ENCODE data around the gene CD209.
"Not testable (repeated sequence)": the region's sequence is repeated elsewhere in the genome, so short reads cannot be mapped to it uniquely, and the experiment has no call there.

Gene CD209, protein sequence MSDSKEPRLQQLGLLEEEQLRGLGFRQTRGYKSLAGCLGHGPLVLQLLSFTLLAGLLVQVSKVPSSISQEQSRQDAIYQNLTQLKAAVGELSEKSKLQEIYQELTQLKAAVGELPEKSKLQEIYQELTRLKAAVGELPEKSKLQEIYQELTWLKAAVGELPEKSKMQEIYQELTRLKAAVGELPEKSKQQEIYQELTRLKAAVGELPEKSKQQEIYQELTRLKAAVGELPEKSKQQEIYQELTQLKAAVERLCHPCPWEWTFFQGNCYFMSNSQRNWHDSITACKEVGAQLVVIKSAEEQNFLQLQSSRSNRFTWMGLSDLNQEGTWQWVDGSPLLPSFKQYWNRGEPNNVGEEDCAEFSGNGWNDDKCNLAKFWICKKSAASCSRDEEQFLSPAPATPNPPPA

GRCh38 chr19:7746903-7747884 is at the start of gene CD209:
CD209 (minus strand) TSS chr19:7747534; CDS start chr19:7747511, 23 bp downstream.
- no peak for DNase-seq

DNA sequence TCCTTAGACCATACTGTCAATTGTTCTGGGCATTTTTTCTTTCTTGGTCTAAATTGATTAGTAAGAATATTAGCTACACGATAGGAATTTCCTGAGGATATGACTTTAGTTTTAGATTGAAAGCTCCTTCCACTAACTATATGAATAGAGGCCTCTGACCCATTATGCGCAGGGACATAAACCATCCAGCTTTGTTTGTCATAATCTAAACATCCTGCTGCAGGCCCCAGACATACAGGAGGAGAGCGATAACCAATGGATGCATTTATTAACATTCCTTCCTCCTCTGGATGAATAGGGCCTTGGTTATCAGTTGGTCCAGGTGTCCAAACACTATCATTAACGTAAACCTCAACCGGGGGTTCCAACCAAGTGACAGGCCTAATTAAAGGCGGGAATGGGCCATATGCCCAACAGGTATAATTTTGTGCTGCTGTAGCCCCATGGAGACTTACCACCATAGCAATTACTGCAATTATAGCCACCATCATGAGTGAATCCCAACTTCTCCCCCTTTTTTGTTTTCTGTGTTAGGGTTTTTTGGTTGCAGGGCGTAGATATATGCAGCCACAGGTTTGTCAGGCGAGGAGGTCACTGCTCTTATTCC is 48.3 kb upstream of the CD209 start:
- DNase-seq: peak; percentile 42

GRCh38 chr19:7793493-7793892 is 46.2 kb upstream of the CD209 start:
- no peak for DNase-seq

DNA sequence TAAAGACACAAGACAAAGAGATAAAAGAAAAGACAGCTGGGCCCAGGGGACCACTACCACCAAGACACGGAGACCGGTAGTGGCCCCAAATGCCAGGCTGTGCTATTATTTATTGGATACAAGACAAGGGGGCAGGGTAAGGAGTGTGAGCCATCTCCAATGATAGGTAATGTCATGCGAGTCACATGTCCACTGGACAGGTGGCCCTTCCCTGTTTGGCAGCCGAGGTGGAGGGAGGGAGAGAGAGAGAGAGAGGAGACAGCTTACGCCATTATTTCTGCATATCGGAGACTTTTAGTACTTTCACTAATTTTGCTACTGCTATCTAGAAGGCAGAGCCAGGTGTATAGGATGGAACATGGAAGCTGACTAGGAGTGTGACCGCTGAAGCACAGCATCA is 45.4 kb upstream of the CD209 start:
- DNase-seq: not testable (repeated sequence)

DNA sequence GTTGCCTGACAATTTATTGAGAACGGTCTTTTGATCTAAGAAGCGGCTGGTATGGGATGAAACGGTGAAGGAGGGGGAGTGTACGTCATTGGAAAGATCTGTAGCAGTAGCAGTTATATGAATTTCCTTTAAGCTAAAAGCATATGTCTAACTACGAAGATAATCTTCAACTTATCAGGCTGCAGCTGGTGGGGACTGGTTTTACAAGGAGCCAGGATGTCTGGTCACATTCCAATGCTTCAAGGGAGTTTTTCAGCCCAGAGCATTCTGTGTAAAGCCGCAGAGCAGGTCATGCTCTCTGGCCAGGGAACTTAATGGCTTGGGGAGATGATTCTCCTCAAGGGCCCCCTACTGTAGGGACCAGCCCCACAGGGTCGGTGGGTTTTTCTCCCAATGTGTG is 44.9 kb upstream of the CD209 start:
- DNase-seq: no peak

GRCh38 chr19:7790416-7790815 is 43.1 kb upstream of the CD209 start:
- DNase-seq: no peak

- DNase-seq: no peak
Measured at GRCh38 chr19:7789447-7789846, 42.1 kb upstream of the CD209 start.

DNA sequence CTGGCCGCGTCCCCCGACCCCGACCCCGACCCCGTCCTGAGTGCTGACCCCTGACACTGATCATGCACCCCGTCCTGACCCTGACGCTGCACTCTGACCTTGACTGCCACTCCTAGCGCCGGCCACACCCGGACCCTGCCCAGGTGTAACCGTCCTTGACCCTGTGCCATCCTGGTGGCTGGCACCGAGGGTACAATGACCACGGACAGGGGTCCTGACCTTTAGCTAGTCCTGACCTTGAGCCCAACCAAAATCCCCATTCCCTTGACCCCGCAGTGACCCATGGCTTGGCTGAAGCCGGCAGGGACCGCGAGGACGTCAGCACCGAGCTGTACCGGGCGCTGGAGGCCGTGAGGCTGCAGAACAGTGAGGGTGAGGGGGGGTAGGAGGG is 41.6 kb upstream of the CD209 start:
- DNase-seq: no peak

GRCh38 chr19:7788178-7788932 is 41.0 kb upstream of the CD209 start:
- DNase-seq: no peak

DNA sequence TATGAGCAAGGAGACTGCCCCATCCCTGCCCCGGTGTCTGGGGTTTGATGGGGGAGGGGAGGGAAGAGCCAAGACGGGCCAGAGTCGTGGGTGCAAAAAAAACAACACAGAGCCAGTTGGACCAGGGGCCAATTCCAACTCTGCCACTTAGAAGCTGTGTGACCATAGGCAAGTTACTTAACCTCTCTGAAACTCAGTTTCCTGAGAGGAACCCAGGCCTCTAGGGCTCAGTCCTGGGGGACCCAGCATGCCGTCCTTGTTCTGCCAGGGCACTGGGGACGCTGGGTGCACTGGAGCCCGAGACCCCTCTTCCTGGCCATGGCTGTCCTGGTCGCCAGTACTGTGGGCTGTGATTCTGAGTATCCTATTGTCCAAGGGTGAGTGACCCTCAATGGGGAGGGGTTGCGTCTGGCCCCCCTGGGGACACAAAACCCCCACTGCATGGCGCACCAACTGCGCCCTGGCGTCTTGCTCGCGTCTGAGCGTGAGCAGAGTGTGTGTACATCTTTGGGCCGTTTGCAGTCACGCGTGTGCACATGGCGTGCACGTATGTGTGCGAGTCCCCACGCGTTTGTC is 40.4 kb upstream of the CD209 start:
- DNase-seq: no peak

- DNase-seq: no peak
Measured at GRCh38 chr19:7787141-7787540, 39.8 kb upstream of the CD209 start.

- no peak for DNase-seq
Measured at GRCh38 chr19:7784856-7785255, 37.5 kb upstream of the CD209 start.

GRCh38 chr19:7783991-7784423 is 36.7 kb upstream of the CD209 start:
- DNase-seq: peak; percentile 59

DNA sequence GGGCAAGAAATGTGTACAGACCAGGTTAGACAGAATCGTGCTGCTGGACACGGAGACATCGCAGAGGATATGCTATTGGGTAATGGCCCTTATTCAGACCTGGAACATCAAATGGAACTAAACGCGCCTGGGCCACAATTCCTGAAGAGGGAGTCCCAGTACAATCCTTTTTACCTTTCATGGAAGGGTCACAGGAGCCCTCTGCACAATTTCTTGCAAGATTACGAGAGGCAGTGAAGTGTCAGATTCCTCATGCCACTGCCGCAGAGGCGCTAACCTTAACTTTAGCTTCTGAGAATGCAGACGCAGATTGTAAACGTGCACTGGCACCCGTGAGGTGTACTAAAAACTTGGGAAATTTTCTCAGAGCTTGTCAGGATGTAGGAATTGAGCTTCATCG is 33.8 kb upstream of the CD209 start:
- no peak for DNase-seq

- DNase-seq: no peak
Measured at GRCh38 chr19:7779631-7780486, 32.5 kb upstream of the CD209 start.

DNA sequence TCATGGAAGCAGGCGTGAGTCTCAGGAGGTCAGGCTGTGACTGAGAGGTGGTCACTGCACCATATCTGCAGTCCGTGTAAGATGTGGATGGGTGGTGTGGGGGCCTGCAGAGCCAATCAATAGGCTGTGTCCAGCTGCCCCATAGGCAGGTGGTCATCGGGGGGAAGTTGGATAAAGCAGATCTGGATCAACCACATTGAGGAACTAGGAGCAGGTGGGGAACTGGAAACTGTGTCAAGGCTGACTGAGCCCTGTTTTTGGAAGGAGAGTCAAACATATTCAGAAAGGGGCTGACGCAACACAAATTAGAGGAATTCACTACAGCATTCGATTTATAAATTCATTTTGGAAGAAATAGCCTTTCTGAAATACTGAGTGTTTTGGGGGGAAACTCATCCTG is 30.7 kb upstream of the CD209 start:
- DNase-seq: no peak

GRCh38 chr19:7775761-7776160 is 28.4 kb upstream of the CD209 start:
- DNase-seq: no peak

DNA sequence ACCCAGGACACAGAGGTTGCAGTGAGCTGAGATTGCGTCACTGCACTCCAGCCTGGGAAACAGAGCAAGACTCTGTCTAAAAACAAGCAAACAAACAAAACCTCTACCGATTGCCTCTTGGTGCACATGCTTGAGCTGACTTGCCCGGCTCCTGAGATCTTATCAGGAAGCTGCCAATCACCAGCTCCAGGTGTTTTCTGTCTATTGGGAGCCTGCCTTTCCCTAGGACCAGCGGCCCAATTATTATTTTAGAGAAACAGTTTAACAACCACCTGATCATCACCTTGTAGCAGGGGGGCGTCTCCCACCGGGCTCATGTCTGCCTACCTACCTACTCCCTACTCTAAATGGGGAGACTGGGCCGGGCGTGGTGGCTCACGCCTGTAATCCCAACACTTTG is 26.5 kb upstream of the CD209 start:
- no peak for DNase-seq

DNA sequence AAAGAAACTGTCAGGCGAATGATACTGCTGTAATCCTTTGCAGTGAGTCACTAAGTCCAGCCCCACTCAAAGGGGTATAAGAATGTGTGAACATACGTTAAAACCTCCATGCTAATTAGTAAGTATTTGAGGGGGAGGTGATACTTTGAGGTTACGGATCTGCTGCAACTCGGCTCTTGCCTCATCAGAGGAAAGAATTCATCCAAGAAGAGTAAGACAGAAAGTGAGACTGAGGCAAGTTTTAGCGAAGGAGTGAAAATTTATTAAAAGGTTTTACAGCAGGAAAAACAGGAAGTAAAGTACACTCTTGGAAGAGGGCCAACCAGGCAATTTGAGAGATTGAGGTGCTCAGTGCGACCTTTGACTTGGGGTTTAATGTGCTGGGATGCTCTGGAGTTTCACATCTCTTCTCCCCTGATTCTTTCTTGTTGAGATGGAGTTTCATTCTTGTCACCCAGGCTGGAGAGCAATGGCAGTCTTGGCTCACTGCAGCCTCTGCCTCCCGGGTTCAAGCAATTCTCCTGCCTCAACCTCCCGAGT is 25.5 kb upstream of the CD209 start:
- DNase-seq: peak; percentile 2

GRCh38 chr19:7771072-7771471 is 23.7 kb upstream of the CD209 start:
- DNase-seq: no peak

DNA sequence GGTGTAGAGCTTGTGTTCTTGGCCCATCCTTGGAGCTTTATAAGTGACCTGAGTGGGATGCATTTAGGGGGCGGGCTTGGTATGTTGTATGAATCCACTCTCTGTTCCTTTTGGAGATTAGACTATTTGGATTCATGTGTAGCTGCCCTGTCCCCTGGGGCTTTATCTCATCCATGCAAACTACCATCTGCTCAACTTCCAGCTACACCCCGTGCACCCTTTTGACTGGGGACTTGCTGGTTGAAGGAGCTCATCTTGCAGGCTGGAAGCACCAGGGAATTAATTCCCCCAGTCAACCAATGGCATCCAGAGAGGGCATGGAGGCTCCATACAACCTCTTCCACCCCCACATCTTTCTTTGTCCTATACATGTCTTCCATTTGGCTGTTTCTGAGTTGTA is 21.8 kb upstream of the CD209 start:
- DNase-seq: no peak

Data from HCEC 1CT (cell line).